GM23248 (cell line): Measurements from ENCODE around the gene NRP1.

Source experiments
- EZH2 ChIP-seq: fragments of 200-600 bp; sonication (generic); IDR thresholded peaks from 2 replicates; pipeline ENCODE4 v1.6.1; 2018; ENCODE audit warnings: antibody characterized with exemption, mild to moderate bottlenecking; ENCODE audit not compliant: insufficient read depth, poor library complexity, severe bottlenecking
- EZH2phosphoT487 ChIP-seq: fragments of 200-600 bp; sonication (generic); IDR thresholded peaks from 2 replicates; pipeline ENCODE4 v1.6.1; 2018; ENCODE audit warnings: antibody characterized with exemption, moderate library complexity, mild to moderate bottlenecking, low read depth; ENCODE audit not compliant: insufficient read depth

- TF ChIP-seq EZH2: no peak
- no peak for TF ChIP-seq EZH2phosphoT487
These were observed 1.0 kb upstream of the NRP1 start for GRCh38 chr10:33335551-33335800.
